BLaER1 treated with 17β-estradiol and CSF1 and Interleukin-3, amounts not matched to agents 10 nM and 100 nM (cell line): ENCODE measurements around the gene PRKAR1B.

Experiments
- H3K27ac ChIP-seq, 11 experiments: shearing (Covaris generic); formaldehyde crosslinking; 2 replicates each; pipeline ENCODE4 v1.8.1; 2022
- H3K27me3 ChIP-seq, 11 experiments: shearing (Covaris generic); formaldehyde crosslinking; 2 replicates each; pipeline ENCODE4 v1.8.1; 2022
- H3K36me3 ChIP-seq, 11 experiments: shearing (Covaris generic); formaldehyde crosslinking; 2 replicates each; pipeline ENCODE4 v1.8.1; 2022
- H3K4me1 ChIP-seq, 10 experiments: shearing (Covaris generic); formaldehyde crosslinking; 2 replicates each; pipeline ENCODE4 v1.8.1; 2022
- H3K4me2 ChIP-seq, 11 experiments: shearing (Covaris generic); formaldehyde crosslinking; 2 replicates each; pipeline ENCODE4 v1.8.1; 2022
- H3K4me3 ChIP-seq, 10 experiments: shearing (Covaris generic); formaldehyde crosslinking; 2 replicates each; pipeline ENCODE4 v1.8.1; 2022
- H3K9ac ChIP-seq, 11 experiments: shearing (Covaris generic); formaldehyde crosslinking; 2 replicates each; pipeline ENCODE4 v1.8.1; 2022
- H3K9me3 ChIP-seq, 11 experiments: shearing (Covaris generic); formaldehyde crosslinking; replicated peaks in 1 of 11; 2 replicates each; pipeline ENCODE4 v1.8.1; 2022
- H4K20me1 ChIP-seq, 11 experiments: shearing (Covaris generic); formaldehyde crosslinking; 2 replicates each; pipeline ENCODE4 v1.8.1; 2022
- Cebpa-rat ChIP-seq, 11 experiments: shearing (Covaris generic); IDR thresholded peaks; 2 replicates each; pipeline ENCODE4 v1.8.1; 2022

The PRKAR1B gene

DNA sequence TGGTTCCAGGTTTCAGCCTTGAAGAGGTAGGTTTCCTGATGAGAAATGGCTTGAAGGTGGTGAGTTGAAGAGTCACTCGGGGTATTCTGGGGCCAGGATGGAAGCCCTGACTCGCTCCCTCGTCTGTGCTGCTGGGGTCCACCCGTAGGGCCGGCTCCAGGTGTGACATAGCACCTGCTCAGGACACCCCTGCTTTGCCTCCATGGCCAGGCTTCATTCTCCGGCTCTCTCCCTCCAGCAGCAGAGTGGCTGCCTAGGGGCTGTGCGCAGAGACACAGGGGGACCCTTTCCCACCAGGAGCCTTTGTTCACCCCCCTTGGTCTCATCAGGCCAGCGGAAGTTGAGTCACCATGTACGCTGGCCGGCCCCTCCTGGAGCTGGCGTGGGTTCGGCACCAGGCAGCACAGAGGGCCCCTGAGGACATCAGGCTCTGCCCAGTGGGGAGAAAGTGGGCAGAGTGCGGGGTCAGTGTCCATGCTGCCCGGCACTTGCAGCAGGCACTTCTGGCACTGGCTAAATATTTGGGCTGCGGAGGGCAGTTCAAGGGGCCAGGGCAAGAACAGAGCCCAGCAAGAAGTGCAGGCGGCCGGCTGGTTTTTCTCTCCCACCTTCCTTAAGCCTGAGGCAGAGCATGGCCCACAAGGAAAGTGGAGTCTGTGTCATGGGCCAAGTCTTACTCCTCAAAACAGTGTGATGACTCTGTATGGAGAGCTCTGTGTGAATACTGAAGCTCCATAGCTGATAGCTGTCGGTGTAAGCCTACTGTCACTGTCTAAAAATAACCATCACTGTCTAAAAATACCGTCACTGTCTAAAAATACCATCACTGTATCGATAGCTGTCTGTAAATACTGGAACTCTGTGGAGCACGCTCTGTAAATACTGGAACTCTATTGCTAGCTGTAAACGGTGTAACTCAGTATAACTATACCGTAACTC, 3.7 kb upstream of the PRKAR1B start:
- Histone ChIP-seq H3K27ac (no peak overlapping the region), H3K4me3 (no peak overlapping the region), H3K36me3 (peaks cover 60 to 78% (median 68%) of the 10 kb centered on the region in 11 experiments), H3K9me3 (peaks cover 24 to 35% (median 29%) of the 10 kb centered on the region in 11 experiments), H3K4me1 (peaks cover 17 to 27% (median 24%) of the 10 kb centered on the region in 10 experiments), H3K9ac (peak overlapping the region in 3 of 11 experiments; percentile 6 to 32 (median 24); a peak in 1 of 22 replicates), H4K20me1 (peaks cover 0 to 68% (median 23%) of the 10 kb centered on the region in 11 experiments; a peak in 18 of 22 replicates), H3K4me2 (no peak overlapping the region), H3K27me3 (no peaks in the 10 kb centered on the region)
- TF ChIP-seq Cebpa-rat (IDR thresholded peaks at IDR 0.05) = no peak

DNA sequence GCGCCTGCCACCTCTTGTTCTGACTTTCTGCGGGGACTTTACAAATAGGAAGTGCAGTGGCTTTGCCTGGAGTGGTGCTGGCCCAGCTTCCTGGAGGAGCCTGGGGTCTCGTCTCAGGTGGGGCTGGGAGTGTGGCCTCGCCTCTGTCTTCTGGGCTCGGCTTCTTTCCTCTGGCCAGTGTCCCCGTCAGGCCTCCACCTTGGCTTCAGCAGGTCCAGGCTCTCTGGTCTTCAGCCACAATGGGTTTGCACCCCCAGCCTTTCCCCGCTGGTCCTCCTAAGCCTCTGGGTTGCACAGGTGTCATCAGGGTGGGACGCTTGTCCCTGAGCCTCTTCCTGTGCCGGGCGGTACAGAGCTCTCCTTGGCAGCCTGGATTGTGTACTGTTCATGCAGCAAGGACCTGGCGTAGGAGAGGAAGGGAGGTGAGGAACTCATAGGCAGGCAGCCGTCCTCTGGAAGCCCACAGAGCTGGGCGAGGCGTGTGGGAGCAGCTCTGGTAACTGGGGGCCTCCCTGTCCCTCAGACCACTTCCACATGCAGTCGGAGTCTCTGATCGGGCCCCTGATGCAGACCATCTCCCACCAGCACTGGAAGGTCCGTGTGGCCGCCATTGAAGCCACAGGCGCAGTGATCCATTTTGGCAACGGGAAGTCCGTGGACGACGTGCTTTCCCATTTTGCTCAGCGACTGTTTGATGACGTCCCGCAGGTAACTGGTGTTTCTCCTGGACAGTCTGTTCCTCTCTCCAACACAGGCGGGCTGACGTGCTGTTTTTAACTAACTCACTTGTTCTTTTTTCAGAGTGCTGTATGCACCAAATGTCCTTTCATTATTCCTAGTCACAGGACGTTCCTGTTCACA, 2.3 kb upstream of the PRKAR1B start:
- peaks cover 13 to 34% (median 25%) of the 10 kb centered on the region in 11 experiments for H3K9me3 ChIP-seq
- peak overlapping the region in 5 of 11 experiments; percentile 79 to 92 (median 87); a peak in 4 of 22 replicates for H3K4me2 ChIP-seq
- H3K36me3 ChIP-seq = peaks cover 50 to 64% (median 56%) of the 10 kb centered on the region in 11 experiments
- TF ChIP-seq Cebpa-rat (IDR thresholded peaks at IDR 0.05) = no peak
- H3K27me3 ChIP-seq = no peaks in the 10 kb centered on the region
- H3K4me1 ChIP-seq = peaks cover 24 to 36% (median 31%) of the 10 kb centered on the region in 10 experiments
- no peak overlapping the region for H3K4me3 ChIP-seq
- H4K20me1 ChIP-seq = peaks cover 0 to 58% (median 23%) of the 10 kb centered on the region in 11 experiments; a peak in 18 of 22 replicates
- peak overlapping the region in 5 of 11 experiments; percentile 14 to 93 (median 39); a peak in 3 of 22 replicates for H3K9ac ChIP-seq
- H3K27ac ChIP-seq = no peak overlapping the region

DNA sequence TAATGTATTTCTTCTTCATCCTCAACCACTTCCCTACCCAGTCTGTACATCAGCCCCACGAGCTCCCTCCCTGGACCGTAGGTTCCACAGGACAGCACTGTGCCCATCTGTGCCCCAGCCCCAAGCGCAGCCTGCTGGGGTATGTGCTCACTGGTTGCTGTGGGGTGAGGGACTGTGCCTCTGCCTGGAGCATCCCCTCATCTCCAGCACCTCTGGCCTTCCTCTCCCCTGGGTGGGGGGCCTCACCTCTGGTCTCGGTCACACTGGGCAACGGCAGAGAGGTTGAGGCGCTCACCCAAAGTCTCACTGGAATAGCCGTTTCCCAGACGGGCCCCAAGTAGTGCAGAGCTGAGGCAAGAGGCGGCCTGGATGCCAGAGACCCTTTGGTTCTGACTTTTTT, 1.5 kb upstream of the PRKAR1B start:
- peak overlapping the region in 8 of 11 experiments; percentile 38 to 93 (median 68); a peak in 12 of 22 replicates for H3K9ac ChIP-seq
- peaks cover 42 to 61% (median 55%) of the 10 kb centered on the region in 11 experiments for H3K36me3 ChIP-seq

DNA sequence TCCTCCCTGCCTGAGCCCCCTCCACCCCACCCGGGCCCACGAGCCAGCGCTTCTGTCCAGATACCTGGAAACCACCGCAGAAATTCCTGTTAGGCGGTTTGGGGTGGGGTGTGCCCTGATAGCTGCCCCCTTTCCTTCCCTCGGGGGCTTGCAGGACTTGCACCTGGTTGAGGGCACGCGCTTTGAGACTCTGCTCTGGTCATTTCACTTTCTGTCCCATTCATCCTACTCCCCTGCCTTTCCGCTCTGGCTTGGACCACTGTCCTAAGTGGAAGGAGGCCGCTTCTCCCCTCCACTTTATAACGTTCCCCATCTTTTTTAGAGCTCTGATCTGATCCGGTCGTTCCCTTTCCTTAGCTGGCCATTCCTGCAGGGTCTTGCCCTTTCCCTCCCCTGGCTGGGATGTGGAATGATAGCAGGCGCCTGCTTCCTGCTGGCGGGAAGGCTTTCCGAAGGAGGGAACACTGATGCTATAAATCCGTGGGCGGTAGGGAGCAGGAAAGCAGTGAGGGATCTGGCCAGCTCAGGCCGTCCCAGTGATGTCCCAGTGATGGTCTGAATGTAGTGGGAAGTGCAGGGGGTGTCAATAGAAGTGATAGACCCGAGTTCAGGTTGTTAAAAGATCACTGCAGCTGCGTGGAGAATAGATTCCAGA, 852 bp upstream of the PRKAR1B start:
- no peak for TF ChIP-seq Cebpa-rat (IDR thresholded peaks at IDR 0.05)
- H3K27ac ChIP-seq = peak overlapping the region in 3 of 11 experiments; percentile 36 to 44 (median 40); a peak in 3 of 22 replicates

More for the DNA sequence above, 1.5 kb upstream of the PRKAR1B start:
- Histone ChIP-seq H3K9me3 (peaks cover 5 to 34% (median 25%) of the 10 kb centered on the region in 11 experiments), H3K27me3 (no peaks in the 10 kb centered on the region), H3K27ac (no peak overlapping the region), H3K4me2 (peak overlapping the region; percentile 79 to 98 (median 87)), H4K20me1 (peaks cover 0 to 58% (median 23%) of the 10 kb centered on the region in 11 experiments; a peak in 18 of 22 replicates), H3K4me3 (peak overlapping the region in 8 of 10 experiments; percentile 49 to 100 (median 96); a peak in 7 of 20 replicates), H3K4me1 (peaks cover 24 to 36% (median 32%) of the 10 kb centered on the region in 10 experiments)
- no peak for TF ChIP-seq Cebpa-rat (IDR thresholded peaks at IDR 0.05)

DNA sequence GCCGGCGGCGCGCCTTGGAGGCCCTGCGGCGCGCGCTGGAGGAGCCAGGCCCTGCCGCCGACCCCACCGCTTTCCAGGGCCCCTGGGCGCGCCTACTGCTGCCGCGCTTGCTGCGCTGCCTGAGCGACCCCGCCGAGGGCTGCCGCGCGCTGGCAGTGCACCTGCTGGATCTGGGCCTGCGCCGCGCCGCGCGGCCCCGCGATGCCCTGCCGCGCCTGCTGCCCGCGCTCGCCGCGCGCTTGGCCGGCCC, 302 bp downstream of the PRKAR1B start:
- TF ChIP-seq Cebpa-rat (IDR thresholded peaks at IDR 0.05) = no peak
- peaks cover 24 to 44% (median 35%) of the 10 kb centered on the region in 10 experiments for H3K4me1 ChIP-seq
- H3K4me3 ChIP-seq = peak overlapping the region; percentile 88 to 100 (median 96)
- peaks cover 24 to 60% (median 54%) of the 10 kb centered on the region in 11 experiments for H3K36me3 ChIP-seq
- H3K27me3 ChIP-seq = no peaks in the 10 kb centered on the region; a peak in 1 of 22 replicates
- H4K20me1 ChIP-seq = peaks cover 0 to 41% (median 15%) of the 10 kb centered on the region in 11 experiments; a peak in 18 of 22 replicates
- peaks cover 14 to 44% (median 36%) of the 10 kb centered on the region in 11 experiments; a peak in 21 of 22 replicates for H3K9me3 ChIP-seq
- H3K27ac ChIP-seq = peak overlapping the region; percentile 55 to 94 (median 86)
- peak overlapping the region; percentile 85 to 95 (median 88) for H3K9ac ChIP-seq
- peak overlapping the region; percentile 61 to 98 (median 96); a peak in 21 of 22 replicates for H3K4me2 ChIP-seq

More for the DNA sequence above, 852 bp upstream of the PRKAR1B start:
- H3K27me3 ChIP-seq = no peaks in the 10 kb centered on the region; a peak in 1 of 22 replicates
- H3K4me2 ChIP-seq = peak overlapping the region; percentile 79 to 98 (median 87)
- H4K20me1 ChIP-seq = peaks cover 0 to 52% (median 23%) of the 10 kb centered on the region in 11 experiments; a peak in 18 of 22 replicates
- H3K9me3 ChIP-seq = peaks cover 3 to 34% (median 26%) of the 10 kb centered on the region in 11 experiments; a peak in 20 of 22 replicates
- H3K4me3 ChIP-seq = peak overlapping the region; percentile 49 to 100 (median 96)
- peak overlapping the region; percentile 46 to 93 (median 63); a peak in 20 of 22 replicates for H3K9ac ChIP-seq
- peaks cover 35 to 61% (median 55%) of the 10 kb centered on the region in 11 experiments for H3K36me3 ChIP-seq
- peaks cover 24 to 42% (median 33%) of the 10 kb centered on the region in 10 experiments for H3K4me1 ChIP-seq

DNA sequence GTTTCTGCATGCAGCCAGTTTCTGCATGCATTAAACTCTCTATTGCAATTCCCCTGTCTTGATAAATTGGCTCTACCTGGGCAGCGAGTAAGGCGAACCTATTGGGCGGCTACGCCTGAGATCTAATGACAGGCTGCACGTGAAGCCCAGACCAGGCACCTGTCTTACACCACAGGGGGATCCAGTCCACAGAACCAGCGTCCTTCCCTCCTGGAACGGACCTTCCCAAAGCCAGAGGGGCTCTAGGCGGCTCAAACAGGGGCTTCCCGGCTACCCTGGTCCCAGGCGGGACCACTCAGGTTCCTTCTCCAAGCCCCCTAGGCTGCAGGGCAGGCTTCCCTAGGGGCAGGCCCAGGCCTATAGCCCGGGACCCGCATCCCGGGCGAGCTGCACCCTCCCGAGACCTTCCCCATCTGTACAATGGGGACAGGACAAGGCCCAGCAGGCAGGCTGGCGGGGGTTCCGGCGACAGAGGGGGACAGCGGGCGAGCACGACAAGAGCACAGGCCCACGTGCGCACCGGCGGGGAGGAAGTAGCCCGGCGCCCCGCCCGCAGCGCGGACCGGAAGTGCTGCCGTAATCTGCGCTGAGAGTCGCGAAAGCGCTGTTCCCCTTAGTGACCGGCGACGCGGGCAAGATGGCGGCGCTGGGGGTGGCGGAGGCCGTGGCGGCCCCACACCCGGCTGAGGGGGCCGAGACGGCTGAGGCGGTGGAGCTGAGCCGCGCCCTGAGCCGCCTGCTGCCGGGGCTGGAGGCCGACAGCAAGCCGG, 812 bp downstream of the PRKAR1B start, which contains the start of gene DNAAF5:
Gene DNAAF5, plus strand, starts transcription at position 616 of the 770 bp plus-strand sequence. Its CDS starts 22 bp downstream, at position 638.
- peaks cover 24 to 44% (median 35%) of the 10 kb centered on the region in 10 experiments for H3K4me1 ChIP-seq
- H4K20me1 ChIP-seq = peaks cover 0 to 36% (median 13%) of the 10 kb centered on the region in 11 experiments; a peak in 16 of 22 replicates
- H3K27ac ChIP-seq = peak within 1 kb of the TSS; percentile 55 to 94 (median 86)
- peak within 1 kb of the TSS; percentile 85 to 95 (median 88) for H3K9ac ChIP-seq
- TF ChIP-seq Cebpa-rat (IDR thresholded peaks at IDR 0.05) = no peak
- peak within 1 kb of the TSS; percentile 85 to 98 (median 96) for H3K4me2 ChIP-seq
- no peaks in the 10 kb centered on the region; a peak in 1 of 22 replicates for H3K27me3 ChIP-seq
- peaks cover 19 to 59% (median 53%) of the 10 kb centered on the region in 11 experiments; a peak in 21 of 22 replicates for H3K36me3 ChIP-seq
- H3K4me3 ChIP-seq = peak within 1 kb of the TSS; percentile 88 to 100 (median 96)
- peaks cover 19 to 49% (median 41%) of the 10 kb centered on the region in 11 experiments; a peak in 21 of 22 replicates for H3K9me3 ChIP-seq
